Caco-2 (cell line): ENCODE data around the gene SLC22A25. TPM values are rescaled to one million over a fixed set of nuclear protein-coding genes. Genes with fewer than 3 reads are reported as not detected.
"Not testable (repeated sequence)": the region's sequence is repeated elsewhere in the genome, so short reads cannot be mapped to it uniquely, and the experiment has no call there.

Experiments
- BruUV-seq: library from RNA; stranded (reverse); fragments of 400-500 nt; replicated peaks from 2 replicates; lab custom pipeline; 2021; lab: Mats Ljungman, UMichigan
- CTCF ChIA-PET: fragments of 300-600 bp; sonication (Branson Sonifier 250); formaldehyde crosslinking; loops from one replicate; lab custom pipeline; 2022; ENCODE audit warnings: antibody characterized with exemption; lab: Charles Lee
- POLR2A ChIA-PET: fragments of 300-600 bp; sonication (Branson Sonifier 250); formaldehyde crosslinking; loops from one replicate; lab custom pipeline; 2022; ENCODE audit warnings: antibody characterized with exemption; lab: Charles Lee
- DNase-seq, 2 experiments: peaks; one replicate each; pipeline versions ENCODE4 v3.0.0 to v3.0.0-alpha.2; 2020 to 2022
- H3K27me3 ChIP-seq: replicated peaks from 2 replicates; pipeline ENCODE4 v1.6.0; 2011; ENCODE audit warnings: low read length; ENCODE audit not compliant: control insufficient read depth, insufficient read depth
- H3K36me3 ChIP-seq: 2 replicates; pipeline ENCODE4 v1.5.1; 2011; ENCODE audit warnings: low read length; ENCODE audit not compliant: control insufficient read depth, insufficient read depth
- H3K4me1 ChIP-seq: fragments of 250-450 bp; sonication (Bioruptor Pico); 2 replicates; pipeline ENCODE4 v1.5.1; 2020; ENCODE audit warnings: mild to moderate bottlenecking
- H3K4me3 ChIP-seq: 2 replicates; pipeline ENCODE4 v1.5.1; 2011; ENCODE audit warnings: low read depth, mild to moderate bottlenecking, control low read depth, low read length
- H3K9me3 ChIP-seq: fragments of 250-450 bp; sonication (Bioruptor Pico); 2 replicates; pipeline ENCODE4 v1.5.1; 2020; ENCODE audit warnings: mild to moderate bottlenecking, moderate library complexity
- H3K27ac Mint-ChIP-seq: one replicate; pipeline ENCODE4 v1.8.0; 2022; ENCODE audit warnings: mixed read lengths; ENCODE audit not compliant: unreplicated experiment
- H3K27me3 Mint-ChIP-seq: one replicate; pipeline ENCODE4 v1.8.0; 2022; ENCODE audit warnings: mixed read lengths; ENCODE audit not compliant: insufficient read depth, unreplicated experiment
- H3K36me3 Mint-ChIP-seq: one replicate; pipeline ENCODE4 v1.8.0; 2022; ENCODE audit warnings: mild to moderate bottlenecking, mixed read lengths; ENCODE audit not compliant: insufficient read depth, unreplicated experiment
- H3K4me1 Mint-ChIP-seq: one replicate; pipeline ENCODE4 v1.8.0; 2022; ENCODE audit warnings: low read depth, mixed read lengths; ENCODE audit not compliant: unreplicated experiment
- H3K4me3 Mint-ChIP-seq: one replicate; pipeline ENCODE4 v1.8.0; 2022; ENCODE audit warnings: mild to moderate bottlenecking, moderate library complexity, mixed read lengths; ENCODE audit not compliant: unreplicated experiment
- H3K9me3 Mint-ChIP-seq: one replicate; pipeline ENCODE4 v1.8.0; 2022; ENCODE audit warnings: mixed read lengths; ENCODE audit not compliant: unreplicated experiment
- intact Hi-C: fragments of 100-400 bp; cut with micrococcal nuclease; formaldehyde crosslinking; loops from one replicate; pipeline ENCODE4 v1.10.0; 2022; ENCODE audit not compliant: unreplicated experiment
- total RNA-seq: library from RNA; stranded (reverse); gene quantifications from 2 replicates; pipeline ENCODE4 v1.2.3, GENCODE V29; 2022
- TF ChIP-seq, protein P1 (sequence below), 2 experiments: fragments of 200-600 bp in 1 of 2; IDR thresholded peaks; 1 replicate in 1 of 2; 2 replicates in 1 of 2; pipeline versions ENCODE4 v1.5.1 to v1.8.0; 2011 to 2022; ENCODE audit warnings: antibody characterized with exemption in 1 of 2, control low read depth in 1 of 2, inconsistent platforms in 1 of 2, low read depth in 1 of 2, low read length in 1 of 2, mild to moderate bottlenecking in 1 of 2, moderate library complexity in 1 of 2; ENCODE audit not compliant: insufficient read depth in 1 of 2, severe bottlenecking in 1 of 2, unreplicated experiment in 1 of 2

Gene SLC22A25
- total RNA-seq, 1 experiment from 2014 or later = not detected

DNA sequence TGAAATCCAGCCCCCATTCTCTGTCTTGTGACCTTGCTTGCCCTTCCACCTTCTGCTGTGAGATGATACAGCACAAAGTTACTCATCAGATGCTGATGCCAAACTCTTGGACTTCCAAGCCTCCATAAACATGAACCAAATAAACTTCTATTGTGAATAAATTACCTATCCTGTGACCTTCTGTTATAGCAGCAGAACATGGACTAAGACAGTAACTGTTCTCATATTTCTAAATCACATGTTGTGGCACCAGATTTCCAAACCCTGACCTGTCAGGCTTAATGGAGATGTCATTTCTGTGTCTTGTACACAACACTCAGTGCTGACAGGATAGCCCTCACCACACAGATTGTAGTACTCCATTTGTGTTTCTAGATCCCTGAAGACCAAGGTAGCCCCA, 6.0 kb downstream of the SLC22A25 start:
- intact Hi-C loops = no loop called here
- ChIA-PET POLR2A (no interaction called here), CTCF (no interaction called here)
- TF ChIP-seq, protein P1, sequence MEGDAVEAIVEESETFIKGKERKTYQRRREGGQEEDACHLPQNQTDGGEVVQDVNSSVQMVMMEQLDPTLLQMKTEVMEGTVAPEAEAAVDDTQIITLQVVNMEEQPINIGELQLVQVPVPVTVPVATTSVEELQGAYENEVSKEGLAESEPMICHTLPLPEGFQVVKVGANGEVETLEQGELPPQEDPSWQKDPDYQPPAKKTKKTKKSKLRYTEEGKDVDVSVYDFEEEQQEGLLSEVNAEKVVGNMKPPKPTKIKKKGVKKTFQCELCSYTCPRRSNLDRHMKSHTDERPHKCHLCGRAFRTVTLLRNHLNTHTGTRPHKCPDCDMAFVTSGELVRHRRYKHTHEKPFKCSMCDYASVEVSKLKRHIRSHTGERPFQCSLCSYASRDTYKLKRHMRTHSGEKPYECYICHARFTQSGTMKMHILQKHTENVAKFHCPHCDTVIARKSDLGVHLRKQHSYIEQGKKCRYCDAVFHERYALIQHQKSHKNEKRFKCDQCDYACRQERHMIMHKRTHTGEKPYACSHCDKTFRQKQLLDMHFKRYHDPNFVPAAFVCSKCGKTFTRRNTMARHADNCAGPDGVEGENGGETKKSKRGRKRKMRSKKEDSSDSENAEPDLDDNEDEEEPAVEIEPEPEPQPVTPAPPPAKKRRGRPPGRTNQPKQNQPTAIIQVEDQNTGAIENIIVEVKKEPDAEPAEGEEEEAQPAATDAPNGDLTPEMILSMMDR (IDR thresholded peaks at IDR 0.05; ENCODE audit: insufficient read depth in 1 of 2, low read depth in 1 of 2, low read length in 1 of 2, severe bottlenecking in 1 of 2, unreplicated experiment in 1 of 2) = no peak
- peaks cover 40% of the 10 kb centered on the region for H3K4me1 ChIP-seq
- no peak overlapping the region for H3K4me3 ChIP-seq
- H3K4me3 Mint-ChIP-seq = no peak overlapping the region
- no TSS peak for BruUV-seq
- no peaks in the 10 kb centered on the region for H3K36me3 ChIP-seq
- H3K9me3 Mint-ChIP-seq = peaks cover 47% of the 10 kb centered on the region
- no peaks in the 10 kb centered on the region for H3K27me3 ChIP-seq
- H3K4me1 Mint-ChIP-seq = peaks cover 32% of the 10 kb centered on the region
- H3K27me3 Mint-ChIP-seq = no peaks in the 10 kb centered on the region
- H3K27ac Mint-ChIP-seq = no peak overlapping the region
- DNase-seq = no peak
- H3K36me3 Mint-ChIP-seq = no peaks in the 10 kb centered on the region
- H3K9me3 ChIP-seq = peaks cover 13% of the 10 kb centered on the region

- BruUV-seq, CTCF ChIA-PET, H3K27me3 Mint-ChIP-seq, H3K36me3 Mint-ChIP-seq, DNase-seq, H3K4me3 Mint-ChIP-seq, H3K4me3 ChIP-seq, H3K36me3 ChIP-seq, POLR2A ChIA-PET, H3K27me3 ChIP-seq, intact Hi-C loops, H3K27ac Mint-ChIP-seq: not testable (repeated sequence)
- H3K9me3 ChIP-seq = peaks cover 13% of the 10 kb centered on the region
- H3K9me3 Mint-ChIP-seq = peaks cover 47% of the 10 kb centered on the region
- peaks cover 16% of the 10 kb centered on the region for H3K4me1 Mint-ChIP-seq
- H3K4me1 ChIP-seq = peaks cover 26% of the 10 kb centered on the region
Measured at GRCh38 chr11:63235471-63236461, 7.6 kb downstream of the SLC22A25 start.

DNA sequence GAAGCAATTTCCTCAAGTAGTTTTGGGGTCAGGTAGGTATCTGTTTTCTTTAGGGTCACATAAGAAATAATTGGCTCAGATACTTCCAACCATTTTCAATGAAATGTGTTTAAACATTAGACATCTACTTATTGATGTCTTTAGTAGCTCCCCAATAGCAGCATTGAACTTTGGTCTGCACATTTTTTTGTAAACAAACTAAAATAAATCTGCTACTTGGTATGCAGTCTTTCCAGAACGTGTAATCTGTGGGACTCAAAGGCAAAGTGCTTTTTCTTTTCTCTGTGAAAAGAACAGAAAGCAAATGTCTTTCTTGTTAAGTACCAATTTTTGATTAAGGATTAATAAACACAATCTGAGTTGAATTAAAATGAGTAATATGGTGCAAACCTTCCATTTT, 13.6 kb downstream of the SLC22A25 start:
- CTCF ChIA-PET = no interaction called here
- H3K27me3 Mint-ChIP-seq = no peaks in the 10 kb centered on the region
- H3K27me3 ChIP-seq = no peaks in the 10 kb centered on the region

More for the DNA sequence above, 13.6 kb downstream of the SLC22A25 start:
- Histone ChIP-seq H3K4me3 (no peak overlapping the region), H3K9me3 (no peaks in the 10 kb centered on the region), H3K36me3 (no peaks in the 10 kb centered on the region), H3K4me1 (no peaks in the 10 kb centered on the region)
- Mint-ChIP-seq H3K36me3 (no peaks in the 10 kb centered on the region), H3K9me3 (peaks cover 19% of the 10 kb centered on the region), H3K27ac (no peak overlapping the region), H3K4me3 (no peak overlapping the region), H3K4me1 (no peaks in the 10 kb centered on the region)
- POLR2A ChIA-PET = no interaction called here
- DNase-seq = no peak
- intact Hi-C loops = no loop called here
- no TSS peak for BruUV-seq
- TF ChIP-seq, protein P1 (IDR thresholded peaks at IDR 0.05; ENCODE audit: insufficient read depth in 1 of 2, low read depth in 1 of 2, low read length in 1 of 2, severe bottlenecking in 1 of 2, unreplicated experiment in 1 of 2) = no peak
